ENCODE data around the gene SH2D6. TPM values are rescaled to one million over a fixed set of nuclear protein-coding genes. Genes with fewer than 3 reads are reported as not detected.

SH2D6 gene
- total and polyA plus RNA-seq, 9 of the 15 experiments (the other 6 are each of a cell fraction or from before 2014, with no cell fraction given): 0.07 to 0.76 (median 0.33) TPM; not detected in 2

GRCh38 chr2:85472261-85472660 lies 53.7 kb downstream of the SH2D6 start (continued):
- TF ChIP-seq NEUROD1 (IDR thresholded peaks at IDR 0.05; ENCODE audit: borderline replicate concordance, low read depth, low read length, partially characterized antibody) (no peak), TBL1XR1 (IDR thresholded peaks at IDR 0.05; ENCODE audit: low read length in 2 of 2) (no peak), ESRRB (CRISPR knock-in tag; IDR thresholded peaks at IDR 0.05; ENCODE audit: borderline replicate concordance) (no peak), HNRNPK (IDR thresholded peaks at IDR 0.05; ENCODE audit: low read depth, low read length, poor library complexity, severe bottlenecking) (no peak), CHD4 (IDR thresholded peaks at IDR 0.05; ENCODE audit: insufficient read depth, insufficient replicate concordance, low read depth, low read length, poor library complexity, severe bottlenecking) (no peak), ZNF280A (IDR thresholded peaks at IDR 0.05; ENCODE audit: low read depth, partially characterized antibody) (no peak), MGA (IDR thresholded peaks at IDR 0.05) (no peak), TCF7L2 (IDR thresholded peaks at IDR 0.05; ENCODE audit: low read depth, low read length) (no peak), ZNF197 (CRISPR knock-in tag; IDR thresholded peaks at IDR 0.05; ENCODE audit: low read depth) (no peak), ZNF77 (CRISPR knock-in tag; IDR thresholded peaks at IDR 0.05) (no peak), PHF8 (IDR thresholded peaks at IDR 0.05; ENCODE audit: borderline replicate concordance, low read length) (no peak)

Data from K562 (cell line).